Lower lobe of right lung (tissue), 2 donors: Measurements from ENCODE around the gene SLC8A1. TPM values are rescaled to one million over a fixed set of nuclear protein-coding genes. Genes with fewer than 3 reads are reported as not detected.

Source experiments
- ATAC-seq, 2 donors: fragments of 200-7000 bp; cut with Tn5 transposase; one replicate each; pipeline ENCODE4 v1.9.1; 2020 to 2022; ENCODE audit warnings: mild to moderate bottlenecking in 2 of 2, moderate library complexity in 2 of 2
- DNase-seq: peaks from one replicate; pipeline ENCODE4 v3.0.0-alpha.2; 2020
- H3K27ac ChIP-seq: fragments of 200-600 bp; one replicate; pipeline ENCODE4 v1.8.0; 2022
- H3K27me3 ChIP-seq: fragments of 200-600 bp; one replicate; pipeline ENCODE4 v1.8.0; 2022; ENCODE audit warnings: low read depth
- H3K36me3 ChIP-seq: fragments of 200-600 bp; one replicate; pipeline ENCODE4 v1.8.0; 2022; ENCODE audit warnings: mild to moderate bottlenecking
- H3K4me1 ChIP-seq: fragments of 200-600 bp; one replicate; pipeline ENCODE4 v1.8.0; 2022
- H3K4me3 ChIP-seq: fragments of 200-600 bp; one replicate; pipeline ENCODE4 v1.8.0; 2022; ENCODE audit warnings: mild to moderate bottlenecking
- H3K9me3 ChIP-seq: fragments of 200-600 bp; one replicate; pipeline ENCODE4 v1.8.0; 2022
- CTCF ChIP-seq: fragments of 200-600 bp; IDR thresholded peaks from one replicate; pipeline ENCODE4 v1.8.0; 2022; ENCODE audit warnings: antibody characterized with exemption, mild to moderate bottlenecking
- intact Hi-C: fragments of 100-400 bp; cut with DNase I; formaldehyde crosslinking; loops from one replicate; pipeline ENCODE4 v1.11.0; 2022
- total RNA-seq: library from RNA; stranded (reverse); fragmentation: NEBNext Ultra II Directional; extraction: Animal tissue kit (Norgen Biotek cat#: 25700); gene quantifications from one replicate; pipeline ENCODE4 v1.2.1, GENCODE V29; 2021
- donor health status: DM: no; HTN: yes; CAD: no; lungs with severe emphysema.

The SLC8A1 gene
- total RNA-seq, 1 donor from 2014 or later, result 58.5 TPM

DNA sequence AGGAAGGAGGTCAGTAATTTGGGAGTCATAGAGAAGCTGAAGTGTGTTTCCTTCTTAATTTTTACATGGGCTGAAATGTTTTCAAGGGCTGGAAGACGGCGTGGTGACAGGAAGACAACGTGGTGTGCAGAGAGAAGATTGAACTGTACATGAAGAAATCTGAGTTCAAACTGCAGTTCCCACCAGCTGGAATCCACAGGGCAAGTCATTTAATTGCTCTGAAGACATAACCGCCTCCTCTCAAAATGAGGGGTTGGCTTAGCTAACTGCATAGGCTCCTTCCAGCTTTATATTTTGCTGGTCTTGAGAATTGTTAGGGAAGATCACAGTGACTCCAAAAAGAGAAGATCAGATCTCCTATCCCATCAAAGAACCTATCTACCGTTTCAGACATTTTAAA, 103.9 kb downstream of the SLC8A1 start:
- ATAC-seq (no peak), DNase-seq (no peak)
- intact Hi-C loops, result no loop called here
- Histone ChIP-seq H3K27ac (no peak overlapping the region), H3K27me3 (no peaks in the 10 kb centered on the region), H3K36me3 (no peaks in the 10 kb centered on the region), H3K4me1 (peaks cover 7% of the 10 kb centered on the region), H3K9me3 (no peaks in the 10 kb centered on the region), H3K4me3 (no peak overlapping the region)
- no peak for TF ChIP-seq CTCF

GRCh38 chr2:40346535-40347354, 105.1 kb downstream of the SLC8A1 start:
- no peaks in the 10 kb centered on the region for H3K27me3 ChIP-seq
- H3K36me3 ChIP-seq, result no peaks in the 10 kb centered on the region
- H3K4me1 ChIP-seq, result no peaks in the 10 kb centered on the region
- H3K4me3 ChIP-seq, result no peak overlapping the region
- H3K9me3 ChIP-seq, result no peaks in the 10 kb centered on the region
- no peak for DNase-seq
- intact Hi-C loops, result no loop called here
- peak overlapping the region; percentile 12 for H3K27ac ChIP-seq
- no peak for ATAC-seq
- no peak for TF ChIP-seq CTCF

DNA sequence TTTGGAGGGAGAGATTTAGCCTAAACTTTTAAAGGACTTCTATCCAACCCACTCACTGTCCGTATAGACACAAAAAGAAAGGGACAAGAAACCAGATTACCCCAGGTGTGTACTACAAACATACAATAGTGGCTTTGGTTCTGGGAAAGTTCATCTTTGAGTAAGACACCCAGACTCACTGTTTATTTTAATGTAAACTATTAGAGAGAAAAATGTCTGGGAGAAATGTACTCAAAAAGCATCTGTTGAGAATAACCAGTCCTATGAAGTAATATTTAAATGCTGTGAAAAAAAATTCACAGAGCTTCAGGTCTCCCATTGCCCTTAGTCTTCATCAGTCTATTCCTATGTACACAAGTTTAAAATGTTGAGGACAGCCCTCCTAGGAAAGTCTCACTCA, 107.5 kb downstream of the SLC8A1 start:
- H3K36me3 ChIP-seq, result no peaks in the 10 kb centered on the region

GRCh38 chr2:40343902-40344301, 108.0 kb downstream of the SLC8A1 start:
- no peaks in the 10 kb centered on the region for H3K9me3 ChIP-seq
- DNase-seq (no peak), ATAC-seq (no peak)
- H3K27me3 ChIP-seq, result no peaks in the 10 kb centered on the region
- H3K4me3 ChIP-seq, result no peak overlapping the region
- H3K4me1 ChIP-seq, result no peaks in the 10 kb centered on the region
- H3K27ac ChIP-seq, result no peak overlapping the region
- no peak for TF ChIP-seq CTCF
- intact Hi-C loops, result no loop called here
- H3K36me3 ChIP-seq, result no peaks in the 10 kb centered on the region

More for the DNA sequence above, 107.5 kb downstream of the SLC8A1 start:
- no peak overlapping the region for H3K27ac ChIP-seq
- H3K4me3 ChIP-seq, result no peak overlapping the region
- H3K9me3 ChIP-seq, result no peaks in the 10 kb centered on the region
- intact Hi-C loops, result no loop called here
- TF ChIP-seq CTCF, result no peak
- no peaks in the 10 kb centered on the region for H3K27me3 ChIP-seq
- no peaks in the 10 kb centered on the region for H3K4me1 ChIP-seq
- no peak for DNase-seq
- ATAC-seq, result no peak

DNA sequence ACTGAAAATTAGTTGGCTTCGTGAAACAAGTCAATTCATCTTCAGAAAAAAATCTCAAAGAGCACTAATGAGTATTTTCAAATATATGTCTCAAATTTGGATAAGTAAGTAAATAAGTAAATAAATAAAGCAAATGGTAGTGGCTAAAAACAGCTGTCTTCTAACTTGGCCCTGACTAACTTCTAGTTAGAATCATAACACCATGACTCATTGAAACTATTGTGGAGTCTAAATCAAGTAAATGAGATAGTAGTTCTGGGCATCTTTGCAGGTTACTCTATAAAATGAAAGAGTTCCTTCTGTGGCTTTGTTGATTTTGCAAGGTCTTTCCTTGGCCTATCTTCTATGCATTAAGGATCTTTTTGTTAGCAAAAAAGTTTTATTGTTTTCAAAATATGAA, 110.7 kb downstream of the SLC8A1 start:
- Histone ChIP-seq H3K9me3 (no peaks in the 10 kb centered on the region), H3K4me3 (no peak overlapping the region), H3K27me3 (no peaks in the 10 kb centered on the region), H3K27ac (no peak overlapping the region), H3K36me3 (no peaks in the 10 kb centered on the region), H3K4me1 (no peaks in the 10 kb centered on the region)
- intact Hi-C loops, result no loop called here
- no peak for ATAC-seq
- no peak for DNase-seq
- no peak for TF ChIP-seq CTCF
